ENCODE measurements around the gene IL22RA2. TPM values are rescaled to one million over a fixed set of nuclear protein-coding genes. Genes with fewer than 3 reads are reported as not detected.
"Not testable (repeated sequence)": the region's sequence is repeated elsewhere in the genome, so short reads cannot be mapped to it uniquely, and the experiment has no call there.

IL22RA2 gene, protein sequence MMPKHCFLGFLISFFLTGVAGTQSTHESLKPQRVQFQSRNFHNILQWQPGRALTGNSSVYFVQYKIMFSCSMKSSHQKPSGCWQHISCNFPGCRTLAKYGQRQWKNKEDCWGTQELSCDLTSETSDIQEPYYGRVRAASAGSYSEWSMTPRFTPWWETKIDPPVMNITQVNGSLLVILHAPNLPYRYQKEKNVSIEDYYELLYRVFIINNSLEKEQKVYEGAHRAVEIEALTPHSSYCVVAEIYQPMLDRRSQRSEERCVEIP
- not detected in 2 replicates for total RNA-seq

DNA sequence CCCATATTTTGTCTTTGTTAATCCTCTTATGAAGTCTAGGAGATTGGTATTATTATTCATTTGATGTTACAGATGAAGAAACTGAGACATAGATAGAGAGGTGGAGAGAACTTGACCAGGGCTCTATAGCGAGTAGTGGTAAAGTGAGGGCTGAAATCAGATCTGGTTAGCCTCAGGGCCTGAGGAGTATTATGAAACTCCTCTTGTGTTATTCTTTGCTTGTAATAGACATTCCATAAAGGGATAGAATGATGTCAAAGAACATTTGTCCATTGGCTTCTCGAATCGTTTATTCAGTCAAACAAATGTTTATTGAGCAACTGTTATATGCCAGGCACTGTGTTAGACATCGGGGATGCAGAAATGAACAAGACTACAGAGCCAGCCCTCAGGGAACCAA is at the start of gene IL22RA2:
Gene IL22RA2, minus strand, starts transcription at position 144 of the 400 bp plus-strand sequence. CDS start 11,895 bp downstream, outside the sequence.
- DNase-seq (ENCODE audit: low read depth in 2 of 2) = no peak

DNA sequence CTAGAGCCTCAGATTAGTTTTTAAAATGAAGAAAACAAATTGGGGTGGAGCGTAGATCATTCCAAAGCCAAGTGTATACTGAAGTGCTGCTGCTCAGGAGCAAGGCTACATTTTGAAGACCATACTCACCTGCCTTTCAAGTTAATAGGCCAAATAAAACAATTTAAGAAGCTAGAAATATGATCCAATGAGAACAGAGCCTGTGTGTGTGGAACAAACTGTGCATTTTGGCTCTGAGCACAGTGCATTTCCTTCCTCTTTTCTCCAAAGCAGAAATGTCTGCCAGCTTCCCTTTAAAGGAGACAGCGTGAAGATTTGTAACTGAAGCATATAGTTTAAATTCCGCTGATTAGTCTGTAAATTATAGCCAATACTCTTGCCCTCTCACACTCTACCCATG is 48.9 kb upstream of the IL22RA2 start:
- DNase-seq (ENCODE audit: low read depth in 2 of 2) = peak; percentile 51 to 84

DNA sequence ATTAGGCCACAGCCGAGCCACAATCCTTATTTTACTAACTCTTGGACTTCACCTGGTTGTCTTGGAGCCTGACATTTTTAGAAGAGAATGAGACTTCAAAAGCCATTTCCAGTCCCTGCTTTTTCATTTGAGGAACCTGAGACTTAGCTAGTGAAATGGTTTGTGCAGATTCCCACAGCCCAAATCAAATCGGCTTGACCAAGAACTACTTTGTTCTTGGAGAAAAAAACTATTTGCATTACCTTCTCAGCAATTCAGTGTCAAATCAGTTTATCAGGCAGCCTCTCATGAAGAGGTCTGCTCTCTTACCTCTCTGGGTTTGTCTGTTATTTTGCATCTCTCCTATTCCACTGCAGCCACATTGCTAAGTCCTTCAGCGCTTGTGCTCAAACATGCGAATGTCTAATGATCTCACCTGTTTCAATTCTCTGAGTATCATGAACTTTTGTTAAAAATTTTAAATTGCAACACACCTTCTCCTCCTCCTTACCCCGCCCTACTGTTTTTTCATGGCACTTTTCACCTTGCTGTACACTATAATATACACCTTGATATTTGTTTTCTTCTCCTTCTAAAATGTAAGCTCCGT is 46.3 kb upstream of the IL22RA2 start:
- DNase-seq (ENCODE audit: low read depth in 2 of 2) = no peak

DNA sequence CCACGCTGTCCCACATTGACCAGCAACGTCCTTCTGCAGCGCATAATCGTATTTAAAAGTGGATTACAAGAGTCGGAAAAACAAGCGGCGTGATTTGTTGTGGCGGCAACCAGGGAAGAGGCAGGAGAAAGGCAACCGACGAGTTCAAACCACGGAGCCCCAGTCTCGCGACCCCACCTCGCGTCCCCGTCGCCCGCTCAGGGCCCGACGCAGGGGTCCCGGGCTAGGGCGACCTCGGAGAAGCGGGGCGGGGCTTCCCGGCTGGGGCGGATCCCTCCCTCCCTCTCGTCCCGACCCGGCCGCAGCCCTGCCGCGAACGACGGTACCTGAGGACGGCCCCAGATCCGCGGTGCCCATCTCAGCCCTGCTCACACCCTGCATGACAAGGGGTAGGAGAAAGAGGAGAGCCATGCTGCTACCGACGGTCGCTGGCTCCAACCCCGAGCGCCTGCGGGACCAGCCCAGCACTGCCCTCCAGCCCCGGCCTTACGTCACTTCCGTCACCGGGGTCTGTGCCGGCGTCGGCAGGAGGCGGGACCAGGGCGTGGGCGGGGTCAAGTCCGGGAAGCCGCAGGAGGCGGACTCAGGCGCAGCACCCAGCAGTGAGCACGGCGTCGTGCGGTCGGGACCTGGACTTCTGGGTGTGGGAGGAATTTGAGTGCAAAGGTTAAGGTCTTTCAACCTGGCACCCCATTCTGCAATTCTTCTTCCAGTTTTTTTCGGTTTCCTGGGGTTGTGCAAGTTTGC is 45.6 kb upstream of the IL22RA2 start, which contains the start of gene IFNGR1:
Gene IFNGR1, minus strand, starts transcription at position 469 of the 747 bp plus-strand sequence. Its CDS starts 58 bp downstream, at position 411.
- DNase-seq (ENCODE audit: low read depth in 2 of 2) = peak; percentile 67 to 91

DNA sequence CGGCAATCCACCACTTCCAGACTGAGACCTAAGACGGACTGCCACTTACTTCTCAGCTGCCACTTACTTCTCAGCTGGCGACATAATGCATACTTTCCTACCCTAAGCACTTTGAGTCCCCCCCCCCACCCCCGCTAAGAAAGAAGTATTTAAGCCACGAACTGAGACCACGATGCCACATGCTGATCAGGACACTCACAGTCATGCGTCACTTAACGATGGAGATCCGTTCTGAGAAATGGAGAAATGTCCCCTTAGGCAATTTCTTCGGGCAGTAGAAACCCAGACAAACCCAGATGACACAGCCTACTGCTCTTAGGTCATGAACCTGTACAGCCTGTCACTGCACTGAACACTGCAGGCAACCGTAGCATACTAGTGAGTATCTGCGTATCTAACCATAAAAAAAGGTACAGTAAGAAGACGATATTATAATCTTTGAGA is 45.1 kb upstream of the IL22RA2 start:
- peak in 1 of 2 donors; percentile 58 for DNase-seq (ENCODE audit: low read depth in 2 of 2)

DNA sequence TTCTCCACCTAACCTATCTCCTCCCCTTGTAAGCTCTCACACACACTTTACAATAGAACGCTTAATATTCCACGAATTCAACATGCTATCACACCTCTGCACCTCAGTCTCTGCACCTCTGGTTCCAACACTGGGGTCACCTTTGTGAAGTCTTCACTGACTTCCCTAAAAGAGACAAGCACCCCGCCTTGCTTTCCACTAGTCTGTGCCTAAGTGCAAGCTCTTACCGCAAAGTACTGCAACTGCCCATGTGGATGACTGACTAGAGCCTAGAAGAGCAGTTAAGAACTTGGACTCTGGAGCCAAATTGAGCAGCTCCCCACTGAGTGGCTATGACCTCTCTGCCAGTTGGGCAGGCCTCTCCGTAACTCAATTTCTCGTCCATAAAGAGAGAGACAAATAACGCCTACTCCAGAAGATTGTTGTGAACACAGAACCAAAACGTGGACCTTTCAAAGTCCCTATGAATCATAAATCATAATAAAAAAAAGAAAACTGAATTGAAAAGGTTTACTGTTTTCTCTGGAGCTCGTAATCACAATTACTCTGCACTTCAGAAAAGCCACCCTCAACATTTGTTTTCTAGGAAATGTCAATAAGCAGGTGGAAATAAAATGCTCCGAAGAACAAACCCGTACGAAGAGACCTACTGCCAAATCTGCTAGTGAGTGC is 44.5 kb upstream of the IL22RA2 start:
- DNase-seq (ENCODE audit: low read depth in 2 of 2) = peak in 1 of 2 donors; percentile 51

DNA sequence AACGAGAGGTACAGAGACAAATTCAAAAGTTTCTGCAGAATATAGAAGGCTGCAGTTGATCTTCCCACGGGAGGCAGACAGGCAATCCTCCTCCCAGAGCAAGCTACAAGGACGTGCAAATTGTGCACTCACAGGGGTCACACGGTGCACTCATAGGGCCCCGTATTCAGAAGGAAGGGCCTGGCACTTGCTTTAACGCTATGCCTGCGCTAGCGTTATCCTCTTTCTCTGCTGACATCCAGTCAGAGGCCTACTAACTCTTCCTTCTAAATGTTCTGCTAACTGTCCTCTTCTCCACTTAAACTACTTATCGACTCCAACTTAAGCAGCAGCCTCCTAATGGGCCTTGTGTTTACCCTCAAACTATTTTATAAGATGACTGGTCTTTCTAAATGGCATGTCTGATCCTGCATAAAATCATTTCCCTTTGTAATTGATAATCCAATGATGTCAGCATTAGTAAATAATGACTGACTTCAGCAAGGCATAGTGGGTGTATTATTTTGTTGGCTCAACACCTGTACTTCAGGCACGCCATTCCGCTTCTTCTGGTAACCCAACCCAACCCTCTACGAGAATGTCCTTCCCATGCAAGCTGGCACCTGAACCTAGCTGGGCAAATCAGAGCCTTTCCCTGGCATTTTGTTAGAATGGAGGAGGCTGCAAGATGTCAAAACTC is 43.6 kb upstream of the IL22RA2 start:
- DNase-seq (ENCODE audit: low read depth in 2 of 2) = no peak

DNA sequence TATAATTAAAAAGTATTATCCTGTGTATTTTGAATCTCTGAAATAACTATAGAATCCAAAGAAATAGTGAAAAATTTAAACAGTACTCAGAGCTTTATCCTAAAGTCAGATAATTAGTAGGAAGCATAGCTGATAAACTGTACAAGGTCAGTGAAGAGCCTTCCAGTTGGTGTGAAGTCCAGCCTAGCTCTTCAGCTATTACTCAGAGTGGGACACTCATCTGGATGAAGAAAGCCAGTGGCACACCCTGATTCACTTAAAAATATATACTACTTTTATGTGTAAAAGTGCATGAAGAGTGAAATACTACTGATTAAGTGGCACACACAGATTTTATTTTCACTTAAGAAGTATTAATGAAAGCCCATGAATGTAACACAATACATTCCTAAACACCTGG is 42.7 kb upstream of the IL22RA2 start:
- peak in 1 of 2 donors; percentile 19 for DNase-seq (ENCODE audit: low read depth in 2 of 2)

DNA sequence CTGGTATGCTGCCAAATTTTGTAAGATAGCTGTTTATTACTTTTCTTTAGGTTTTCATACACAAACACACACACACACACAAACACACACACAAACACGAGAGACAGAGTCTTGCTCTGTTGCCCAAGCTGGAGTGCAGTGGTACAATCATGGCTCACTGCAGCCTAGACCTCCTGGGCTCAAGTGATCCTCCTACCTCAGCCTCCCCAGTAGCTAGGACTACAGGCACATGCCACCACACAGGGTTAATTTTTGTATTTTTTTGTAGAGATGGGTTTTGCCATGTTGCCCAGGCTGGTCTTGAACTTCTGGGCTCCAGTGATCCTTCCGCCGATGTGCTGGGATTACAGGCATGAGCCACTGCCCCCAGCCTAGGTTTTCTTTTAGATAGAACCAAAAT is 42.2 kb upstream of the IL22RA2 start:
- DNase-seq (ENCODE audit: low read depth in 2 of 2) = not testable (repeated sequence)

DNA sequence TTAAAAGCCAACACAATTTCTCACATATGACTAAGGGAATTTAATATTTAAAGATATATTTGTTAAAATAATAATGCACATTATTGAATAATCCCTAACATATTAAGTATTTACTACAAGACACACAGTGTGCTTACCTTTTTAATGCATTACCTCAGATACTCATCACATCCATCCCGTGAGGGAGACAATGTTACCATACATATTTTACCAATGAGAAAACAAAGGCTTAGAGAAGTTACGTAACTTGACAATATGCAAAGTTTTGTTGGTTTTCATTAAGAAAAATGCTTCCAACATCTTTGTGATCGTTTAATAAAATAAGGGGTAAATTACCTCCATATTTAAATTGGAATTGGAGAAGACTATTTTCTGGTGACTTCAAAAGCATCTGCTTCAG is 41.5 kb upstream of the IL22RA2 start:
- DNase-seq (ENCODE audit: low read depth in 2 of 2) = no peak

DNA sequence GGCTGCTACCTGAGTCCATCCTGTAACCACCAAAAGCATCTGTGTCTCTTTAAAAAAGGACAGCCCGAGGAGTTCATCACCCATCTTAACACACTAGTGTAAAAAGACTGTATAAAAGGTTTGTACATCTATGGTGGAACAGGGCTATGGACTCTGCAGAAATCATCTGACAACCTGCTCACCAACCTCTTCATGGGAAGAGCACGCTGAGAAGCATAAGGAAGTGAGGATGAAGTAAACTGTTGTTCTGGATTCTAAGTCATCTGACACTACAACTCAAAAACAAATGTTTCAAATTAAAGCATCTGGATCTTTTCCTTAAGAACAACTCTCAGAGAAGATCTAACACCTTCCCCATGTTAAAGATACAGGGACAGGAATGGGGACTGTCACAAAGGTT is 40.4 kb upstream of the IL22RA2 start:
- peak in 1 of 2 donors; percentile 46 for DNase-seq (ENCODE audit: low read depth in 2 of 2)

DNA sequence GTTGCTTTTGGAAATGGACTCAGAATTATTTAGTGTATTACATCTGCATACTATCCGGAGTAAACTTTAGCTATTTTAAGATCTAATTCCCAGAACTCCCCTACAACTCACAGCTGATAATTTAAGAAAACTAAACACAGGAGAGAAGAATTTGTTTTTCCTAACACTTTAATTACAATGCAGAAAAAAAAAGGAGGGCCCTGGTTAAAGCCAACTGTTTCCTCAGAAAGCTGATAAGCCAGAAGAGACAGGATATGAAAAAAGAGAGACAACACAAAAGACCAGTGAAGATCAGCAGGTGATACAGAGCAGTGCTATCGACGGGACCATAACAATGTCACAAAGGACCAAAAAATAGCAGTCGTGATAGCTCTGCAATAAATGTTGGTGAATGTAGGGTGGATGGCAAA is 39.9 kb upstream of the IL22RA2 start:
- peak; percentile 31 to 85 for DNase-seq (ENCODE audit: low read depth in 2 of 2)

DNA sequence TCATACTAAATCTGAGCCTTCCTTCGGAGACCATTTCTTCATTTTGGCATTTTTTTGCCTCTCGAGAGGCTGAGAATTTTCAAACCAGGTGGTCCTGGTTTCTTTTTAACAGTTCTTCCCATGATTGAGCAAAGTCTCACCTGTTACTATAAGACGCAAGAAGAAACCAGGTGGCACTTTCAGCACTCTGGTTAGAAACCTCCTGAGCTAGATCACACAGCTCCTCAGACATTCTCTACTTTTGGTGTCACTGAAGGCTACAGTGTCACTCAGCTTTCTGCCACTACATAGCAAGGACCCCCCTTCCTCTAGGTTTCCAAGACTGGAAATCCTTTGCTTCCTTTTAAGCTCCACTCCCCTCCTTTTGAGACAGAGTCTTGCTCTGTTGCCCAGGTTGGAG is 38.5 kb upstream of the IL22RA2 start:
- DNase-seq (ENCODE audit: low read depth in 2 of 2) = no peak

DNA sequence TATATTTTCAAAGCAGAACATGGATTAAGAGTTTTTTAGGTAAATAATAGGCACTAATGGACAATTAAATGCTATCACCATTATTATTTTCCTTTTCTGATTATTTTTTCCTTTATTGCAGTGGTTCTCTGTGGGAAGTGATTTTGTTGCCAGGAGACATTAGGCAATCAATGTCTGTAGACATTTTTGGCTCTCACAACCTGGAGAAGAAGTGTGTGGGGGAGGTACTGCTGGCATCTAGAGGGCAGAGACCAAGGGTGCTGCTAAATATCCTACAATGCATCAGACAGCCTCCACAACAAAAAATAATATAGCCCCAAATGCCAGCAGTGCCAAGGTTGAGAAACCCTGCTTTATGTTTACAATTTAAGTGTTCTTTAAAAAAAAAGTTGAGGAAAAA is 37.5 kb upstream of the IL22RA2 start:
- DNase-seq (ENCODE audit: low read depth in 2 of 2) = peak in 1 of 2 donors; percentile 41

DNA sequence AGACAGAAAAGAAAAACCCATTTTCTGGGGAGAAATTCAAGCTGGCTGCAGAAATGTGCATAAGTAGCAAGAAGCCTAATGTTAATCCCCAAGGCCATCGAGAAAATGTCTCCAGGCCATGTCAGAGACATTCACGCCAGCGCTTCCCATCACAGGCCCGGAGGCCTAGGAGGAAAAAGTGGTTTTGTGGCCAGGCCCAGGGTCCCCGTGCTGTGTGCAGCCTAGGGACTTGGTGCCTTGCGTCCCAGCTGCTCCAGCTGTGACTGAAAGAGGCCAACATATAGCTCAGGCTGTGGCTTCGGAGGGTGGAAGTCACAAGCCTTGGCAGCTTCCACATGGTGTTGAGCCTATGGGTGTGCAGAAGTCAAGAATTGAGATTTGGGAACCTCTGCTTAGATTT is 34.8 kb upstream of the IL22RA2 start:
- no peak for DNase-seq (ENCODE audit: low read depth in 2 of 2)

DNA sequence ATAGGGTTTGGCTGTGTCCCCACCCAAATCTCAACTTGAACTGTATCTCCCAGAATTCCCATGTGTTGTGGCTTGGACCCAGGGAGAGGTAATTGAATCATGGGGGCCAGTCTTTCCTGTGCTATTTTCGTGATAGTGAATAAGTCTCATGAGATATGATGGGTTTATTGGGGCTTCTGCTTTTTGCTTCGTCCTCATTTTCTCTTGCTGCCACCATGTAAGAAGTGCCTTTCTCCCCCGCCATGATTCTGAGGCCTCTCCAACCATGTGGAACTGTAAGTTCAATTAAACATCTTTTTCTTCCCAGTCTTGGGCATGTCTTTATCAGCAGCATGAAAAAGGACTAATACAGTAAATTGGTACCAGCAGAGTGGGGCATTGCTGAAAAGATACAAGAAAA is 34.0 kb upstream of the IL22RA2 start:
- DNase-seq (ENCODE audit: low read depth in 2 of 2) = not testable (repeated sequence)

DNA sequence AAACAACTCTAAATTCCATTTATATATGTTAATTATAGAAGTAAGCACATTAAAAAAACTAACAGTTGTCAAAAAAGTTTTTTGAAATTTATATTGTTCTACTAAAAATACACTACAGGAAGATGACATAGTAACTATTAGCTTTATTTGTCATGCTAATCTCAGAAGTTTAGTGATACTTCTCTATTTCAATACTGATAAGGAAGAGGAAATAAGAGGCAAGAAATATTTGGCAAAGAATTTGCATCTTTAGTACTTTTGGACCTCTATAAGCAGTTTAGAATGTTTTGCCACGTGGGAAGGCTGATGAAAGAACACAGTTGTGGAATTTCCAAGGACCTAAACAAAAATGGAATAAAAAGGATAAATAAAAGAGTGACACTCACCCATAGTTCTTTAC is 33.1 kb upstream of the IL22RA2 start:
- no peak for DNase-seq (ENCODE audit: low read depth in 2 of 2)

DNA sequence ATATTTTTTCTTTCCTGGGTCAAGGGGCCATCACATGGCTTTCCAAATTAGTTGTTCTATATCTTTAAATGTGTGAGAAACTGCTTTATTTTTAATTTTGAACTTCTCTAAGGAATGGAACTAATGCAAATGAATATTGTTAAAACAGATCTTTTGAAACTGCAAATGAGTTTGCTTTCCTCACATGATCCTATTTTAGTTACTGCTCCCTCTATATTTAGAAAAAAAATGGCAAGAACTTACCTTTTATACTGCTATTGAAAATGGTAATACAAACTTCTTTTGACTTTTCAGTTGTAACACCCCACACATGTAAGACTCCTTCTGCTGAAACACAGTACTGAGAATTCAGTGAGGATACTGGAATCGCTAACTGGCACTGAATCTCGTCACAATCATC is 29.8 kb upstream of the IL22RA2 start:
- DNase-seq (ENCODE audit: low read depth in 2 of 2) = no peak

DNA sequence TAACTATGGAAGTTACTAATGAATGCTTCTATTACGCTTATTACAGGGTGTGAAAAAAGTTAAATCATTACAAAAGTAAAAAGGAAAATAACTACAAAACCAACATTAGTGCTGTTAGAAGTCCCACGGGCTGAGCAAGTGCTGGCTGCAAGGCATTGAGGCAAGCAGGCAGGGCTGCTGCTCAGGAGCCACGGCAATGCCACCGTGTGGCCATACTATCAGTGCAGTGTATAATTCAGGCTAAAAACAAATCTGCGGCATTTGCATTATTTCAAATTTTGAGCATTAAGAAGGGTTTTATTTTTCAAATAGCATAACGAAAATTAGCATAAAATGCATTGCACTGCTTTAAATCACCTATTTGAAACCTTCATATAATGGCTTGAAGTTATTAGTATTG is 28.6 kb upstream of the IL22RA2 start:
- no peak for DNase-seq (ENCODE audit: low read depth in 2 of 2)

DNA sequence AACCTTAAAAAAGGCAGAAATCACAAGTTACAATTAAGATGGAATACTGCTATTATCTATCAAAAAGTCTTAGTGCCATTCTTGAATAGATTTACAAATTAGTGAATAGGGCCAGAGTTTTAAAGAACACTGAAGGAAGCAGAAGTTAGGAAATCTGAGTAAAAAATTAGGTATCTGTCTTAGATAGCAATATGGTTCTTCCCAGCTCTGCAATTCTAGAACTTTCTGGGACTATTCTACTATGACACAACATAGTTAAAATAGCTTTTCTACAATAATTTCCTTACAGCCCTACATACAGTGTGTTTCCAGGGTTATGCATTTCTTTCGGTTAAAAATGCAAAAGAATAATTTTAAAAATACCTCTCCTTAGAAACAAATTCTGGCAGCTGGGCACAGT is 27.6 kb upstream of the IL22RA2 start:
- DNase-seq (ENCODE audit: low read depth in 2 of 2) = no peak

DNA sequence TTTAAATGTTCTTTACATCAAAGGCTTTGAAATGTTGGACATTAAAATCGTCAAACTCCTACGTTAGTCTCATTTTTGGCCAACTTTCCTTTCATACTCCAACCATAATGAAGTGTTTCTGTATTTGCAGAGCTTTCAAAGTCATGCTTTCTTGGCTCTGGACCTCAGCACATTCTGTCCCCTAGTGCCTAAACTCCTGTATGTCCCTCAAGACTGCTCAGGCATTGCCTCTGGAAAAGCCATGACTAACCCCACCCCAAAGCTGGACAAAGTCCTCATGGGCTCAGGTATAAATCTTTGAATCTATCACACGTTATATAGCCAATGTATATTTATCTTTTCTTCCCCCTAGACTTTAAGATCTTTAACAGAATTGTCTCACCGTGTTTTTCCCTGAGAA is 26.8 kb upstream of the IL22RA2 start:
- DNase-seq (ENCODE audit: low read depth in 2 of 2) = no peak

Data from dermis microvascular lymphatic vessel endothelial cell (primary cell).